Measurements from ENCODE around the gene KANK2. TPM values are rescaled to one million over a fixed set of nuclear protein-coding genes. Genes with fewer than 3 reads are reported as not detected.

Gene KANK2
- total RNA-seq, 1 donor from 2014 or later: 486 TPM

GRCh38 chr19:11238781-11239376, 41.5 kb upstream of the KANK2 start:
- no peak for DNase-seq (ENCODE audit: extremely low spot score in 2 of 2)
- peaks cover 4% of the 10 kb centered on the region for H3K4me1 ChIP-seq
- TF ChIP-seq POLR2AphosphoS5 (IDR thresholded peaks at IDR 0.05; ENCODE audit: insufficient read depth in 1 of 2, low read depth in 1 of 2) (no peak), POLR2A (IDR thresholded peaks at IDR 0.05) (no peak), CTCF (IDR thresholded peaks at IDR 0.05) (no peak)
- intact Hi-C loops (cut with DNase I): no loop called here
- H3K36me3 ChIP-seq: peaks cover 0 to 23% of the 10 kb centered on the region in 2 donors
- H3K9me3 ChIP-seq: peaks cover 3% of the 10 kb centered on the region
- no peaks in the 10 kb centered on the region for H3K27me3 ChIP-seq
- no peak overlapping the region for H3K4me3 ChIP-seq
- H3K27ac ChIP-seq: no peak overlapping the region

- peaks cover 3% of the 10 kb centered on the region for H3K9me3 ChIP-seq
- H3K27ac ChIP-seq: no peak overlapping the region
- no peak for DNase-seq (ENCODE audit: extremely low spot score in 2 of 2)
- H3K4me3 ChIP-seq: no peak overlapping the region
- H3K36me3 ChIP-seq: peaks cover 0 to 24% of the 10 kb centered on the region in 2 donors
- no peak for TF ChIP-seq POLR2AphosphoS5 (IDR thresholded peaks at IDR 0.05; ENCODE audit: insufficient read depth in 1 of 2, low read depth in 1 of 2)
- no peak for TF ChIP-seq CTCF (IDR thresholded peaks at IDR 0.05)
- TF ChIP-seq POLR2A (IDR thresholded peaks at IDR 0.05): no peak
- no peaks in the 10 kb centered on the region for H3K4me1 ChIP-seq
- intact Hi-C loops (cut with DNase I): no loop called here
- H3K27me3 ChIP-seq: no peaks in the 10 kb centered on the region
Measured at GRCh38 chr19:11238041-11238440, 40.7 kb upstream of the KANK2 start.

GRCh38 chr19:11237321-11237720, 40.0 kb upstream of the KANK2 start:
- Histone ChIP-seq H3K4me1 (no peaks in the 10 kb centered on the region), H3K4me3 (no peak overlapping the region), H3K36me3 (peaks cover 0 to 31% of the 10 kb centered on the region in 2 donors), H3K9me3 (peaks cover 3% of the 10 kb centered on the region), H3K27ac (no peak overlapping the region), H3K27me3 (no peaks in the 10 kb centered on the region)
- TF ChIP-seq CTCF (IDR thresholded peaks at IDR 0.05): no peak
- no peak for TF ChIP-seq POLR2AphosphoS5 (IDR thresholded peaks at IDR 0.05; ENCODE audit: insufficient read depth in 1 of 2, low read depth in 1 of 2)
- TF ChIP-seq POLR2A (IDR thresholded peaks at IDR 0.05): no peak
- no peak for DNase-seq (ENCODE audit: extremely low spot score in 2 of 2)
- intact Hi-C loops (cut with DNase I): no loop called here

GRCh38 chr19:11236324-11237301, 39.3 kb upstream of the KANK2 start:
- intact Hi-C loops (cut with DNase I): no loop called here
- H3K36me3 ChIP-seq: peaks cover 0 to 38% of the 10 kb centered on the region in 2 donors

More at GRCh38 chr19:11236324-11237301, 39.3 kb upstream of the KANK2 start:
- no peaks in the 10 kb centered on the region for H3K4me1 ChIP-seq
- H3K9me3 ChIP-seq: peaks cover 3% of the 10 kb centered on the region
- no peak for DNase-seq (ENCODE audit: extremely low spot score in 2 of 2)
- H3K4me3 ChIP-seq: no peak overlapping the region
- TF ChIP-seq CTCF (IDR thresholded peaks at IDR 0.05) (no peak), POLR2AphosphoS5 (IDR thresholded peaks at IDR 0.05; ENCODE audit: insufficient read depth in 1 of 2, low read depth in 1 of 2) (no peak), POLR2A (IDR thresholded peaks at IDR 0.05) (no peak)
- no peaks in the 10 kb centered on the region for H3K27me3 ChIP-seq
- H3K27ac ChIP-seq: no peak overlapping the region
